ENCODE results near the gene BEX3. TPM values are rescaled to one million over a fixed set of nuclear protein-coding genes. Genes with fewer than 3 reads are reported as not detected.
A peak's percentile ranks its signal among the peaks of the same experiment; 100 is the strongest.
"Not testable (repeated sequence)": the region's sequence is repeated elsewhere in the genome, so short reads cannot be mapped to it uniquely, and the experiment has no call there.

BEX3 gene
- total RNA-seq, 4 donors from 2014 or later, result 284 to 491 (median 355) TPM

DNA sequence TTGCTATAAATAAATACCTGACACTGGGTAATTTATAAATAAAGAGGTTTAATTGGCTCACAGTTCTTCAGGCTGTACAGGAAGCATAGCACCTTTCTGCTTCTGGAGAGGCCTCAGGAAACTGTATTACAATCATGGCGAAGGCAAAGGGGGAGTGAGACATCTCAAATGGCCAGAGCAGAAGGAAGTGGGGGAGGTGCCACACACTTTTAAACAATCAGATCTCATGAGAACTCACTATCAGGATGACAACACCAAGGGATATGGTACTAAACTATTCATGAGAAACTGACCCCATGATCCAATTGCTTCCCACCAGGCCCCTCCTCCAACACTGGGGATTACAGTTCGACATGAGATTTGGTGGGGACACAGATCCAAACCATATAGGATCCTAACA lies 31.7 kb upstream of the BEX3 start:
- Histone ChIP-seq H3K27ac (no peak overlapping the region), H3K27me3 (no peaks in the 10 kb centered on the region), H3K4me1 (no peaks in the 10 kb centered on the region), H3K9me3 (no peaks in the 10 kb centered on the region), H3K36me3 (no peaks in the 10 kb centered on the region), H3K4me3 (replicated peaks in 1 of 3) (no peak overlapping the region)
- TF ChIP-seq POLR2A (IDR thresholded peaks at IDR 0.05) (no peak), CTCF (IDR thresholded peaks at IDR 0.05) (no peak)
- DNase-seq, result no peak
- 78 to 83% methylated on average over 2 of the region's 2 CpGs for WGBS, 2 donors
- intact Hi-C loops (cut with DNase I), result loop anchor here (5.0 kb wide), 1 partner anchor 123 kb away; no protein-coding TSS in a partner anchor

- WGBS, 2 donors, result 39 to 41% methylated on average over 29 of the region's 29 CpGs
- no peak overlapping the region for H3K4me3 ChIP-seq (replicated peaks in 1 of 3)
- DNase-seq, result no peak
- H3K36me3 ChIP-seq, result no peaks in the 10 kb centered on the region
- no peaks in the 10 kb centered on the region for H3K9me3 ChIP-seq
- intact Hi-C loops (cut with DNase I), result no loop called here
- no peaks in the 10 kb centered on the region for H3K27me3 ChIP-seq
- TF ChIP-seq CTCF (IDR thresholded peaks at IDR 0.05) (no peak), POLR2A (IDR thresholded peaks at IDR 0.05) (no peak)
- H3K27ac ChIP-seq, result no peak overlapping the region
- H3K4me1 ChIP-seq, result no peaks in the 10 kb centered on the region
These were observed 28.5 kb upstream of the BEX3 start for GRCh38 chrX:103347682-103348397.

DNA sequence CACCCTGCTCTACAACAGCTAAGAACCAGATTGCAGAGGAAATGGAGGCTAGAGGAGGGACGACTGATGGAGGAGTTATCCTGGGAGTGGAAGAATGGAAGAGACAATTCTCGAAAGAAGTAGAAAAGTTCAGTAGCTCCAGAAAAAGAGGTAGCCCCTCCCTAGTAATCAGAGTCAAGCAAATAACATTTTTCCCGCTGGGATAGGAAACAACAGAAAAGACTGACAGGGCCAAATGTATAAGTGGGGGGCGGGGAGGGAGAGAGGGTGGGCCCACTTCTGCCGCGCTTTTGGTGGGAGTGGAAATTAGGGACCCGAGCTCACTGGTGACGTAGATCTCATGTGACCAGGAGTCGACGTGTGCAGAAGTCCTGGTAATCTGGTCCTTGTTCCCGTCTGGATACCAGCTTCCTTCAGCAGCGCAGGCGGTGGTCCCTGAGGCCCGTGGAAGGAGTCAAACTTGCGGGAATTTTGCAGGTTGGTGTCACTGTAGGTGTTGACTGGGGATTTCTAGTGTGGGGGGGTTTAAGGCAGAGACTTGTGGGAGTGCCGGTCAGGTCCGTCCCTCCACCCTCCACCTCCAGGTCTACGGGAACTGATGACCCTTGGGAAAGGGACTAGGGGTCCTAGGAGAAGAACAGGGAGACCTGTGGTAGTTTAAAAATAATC lies 20.1 kb upstream of the BEX3 start, which contains the start of gene TCEAL9:
Gene TCEAL9, plus strand, starts transcription at position 377 of the 669 bp plus-strand sequence. CDS start 1,179 bp downstream, outside the sequence.
- no peaks in the 10 kb centered on the region for H3K4me1 ChIP-seq
- H3K27me3 ChIP-seq, result no peaks in the 10 kb centered on the region
- TF ChIP-seq POLR2A (IDR thresholded peaks at IDR 0.05) (peak; percentile 66 to 94), CTCF (IDR thresholded peaks at IDR 0.05) (no peak)
- peak within 1 kb of the TSS in 2 of 3 donors; percentile 39 to 89 for H3K4me3 ChIP-seq (replicated peaks in 1 of 3)
- H3K27ac ChIP-seq, result peak within 1 kb of the TSS; percentile 87 to 98 (median 96)
- peak; percentile 69 to 72 for DNase-seq
- H3K9me3 ChIP-seq, result no peaks in the 10 kb centered on the region
- intact Hi-C loops (cut with DNase I), result no loop called here
- H3K36me3 ChIP-seq, result no peaks in the 10 kb centered on the region
- WGBS, 2 donors, result 0 to 1% methylated on average over 10 to 13 of the region's 18 CpGs

DNA sequence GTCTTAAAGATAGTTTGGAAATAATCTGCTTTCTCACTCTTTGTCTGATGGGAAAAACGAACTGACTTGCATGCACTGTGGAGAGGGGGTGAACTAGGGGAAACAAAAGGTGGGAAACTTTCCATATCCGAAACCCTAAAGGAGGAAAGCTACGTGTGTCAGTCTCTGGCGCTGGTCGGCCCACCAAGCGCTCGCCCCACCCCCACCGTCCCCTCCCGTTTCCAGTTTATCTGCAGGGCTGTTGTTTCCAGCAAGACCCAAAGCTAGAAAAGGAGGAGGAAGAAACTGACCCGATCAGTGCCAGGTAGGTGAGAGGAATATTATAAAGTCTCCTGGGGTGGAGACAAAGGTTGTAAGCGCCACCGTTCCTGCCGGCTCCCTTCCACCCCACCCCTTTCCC lies 19.5 kb upstream of the BEX3 start:
- Histone ChIP-seq H3K4me1 (no peaks in the 10 kb centered on the region), H3K9me3 (no peaks in the 10 kb centered on the region), H3K4me3 (replicated peaks in 1 of 3) (peak overlapping the region in 2 of 3 donors; percentile 39 to 89), H3K27ac (peak overlapping the region; percentile 87 to 98 (median 96)), H3K27me3 (no peaks in the 10 kb centered on the region), H3K36me3 (no peaks in the 10 kb centered on the region)
- TF ChIP-seq CTCF (IDR thresholded peaks at IDR 0.05) (no peak), POLR2A (IDR thresholded peaks at IDR 0.05) (no peak)
- peak; percentile 47 to 55 for DNase-seq
- 0 to 2% methylated on average over 9 to 13 of the region's 13 CpGs for WGBS, 2 donors
- intact Hi-C loops (cut with DNase I), result no loop called here

- no peaks in the 10 kb centered on the region for H3K36me3 ChIP-seq
- 94 to 98% methylated on average over 2 of the region's 2 CpGs for WGBS, 2 donors
- H3K27ac ChIP-seq, result peak overlapping the region; percentile 87 to 98 (median 96)
- no peak for DNase-seq
- H3K4me1 ChIP-seq, result peaks cover 0 to 7% of the 10 kb centered on the region in 2 donors
- intact Hi-C loops (cut with DNase I), result no loop called here
- no peaks in the 10 kb centered on the region for H3K27me3 ChIP-seq
- TF ChIP-seq POLR2A (IDR thresholded peaks at IDR 0.05), result no peak
- no peak for TF ChIP-seq CTCF (IDR thresholded peaks at IDR 0.05)
- H3K9me3 ChIP-seq, result no peaks in the 10 kb centered on the region
- H3K4me3 ChIP-seq (replicated peaks in 1 of 3), result no peak overlapping the region
These were observed 18.5 kb upstream of the BEX3 start for GRCh38 chrX:103357871-103358270.

GRCh38 chrX:103359605-103360004 lies 16.7 kb upstream of the BEX3 start:
- H3K4me1 ChIP-seq, result peaks cover 0 to 11% of the 10 kb centered on the region in 2 donors
- H3K9me3 ChIP-seq; H3K27ac ChIP-seq; H3K4me3 ChIP-seq (replicated peaks in 1 of 3); DNase-seq; H3K27me3 ChIP-seq; intact Hi-C loops (cut with DNase I); H3K36me3 ChIP-seq: not testable (repeated sequence)
- 77 to 90% methylated on average over 3 of the region's 3 CpGs for WGBS, 2 donors
